Body of pancreas (tissue), 4 donors: ENCODE data around the gene AFG1L. TPM values are rescaled to one million over a fixed set of nuclear protein-coding genes. Genes with fewer than 3 reads are reported as not detected.

Experiments
- ATAC-seq: fragments of 150-250 bp; one replicate; pipeline ENCODE4 v1.9.1; 2016
- DNase-seq, 4 donors: peaks; one replicate each; pipeline ENCODE4 v3.0.0-alpha.2; 2019
- H3K27ac ChIP-seq, 4 donors: fragments of 200-600 bp; sonication (generic); 1 replicate in 3 of 4; 2 replicates in 1 of 4; pipeline versions ENCODE4 v1.5.1 to v1.6.1; 2016 to 2019; ENCODE audit warnings: mild to moderate bottlenecking in 1 of 4, mixed read lengths in 1 of 4, moderate library complexity in 1 of 4
- H3K27me3 ChIP-seq, 2 donors: fragments of 200-600 bp; sonication (generic); one replicate each; pipeline ENCODE4 v1.6.0; 2016; ENCODE audit warnings: mild to moderate bottlenecking in 1 of 2
- H3K36me3 ChIP-seq, 2 donors: fragments of 200-600 bp; sonication (generic); replicated peaks in 1 of 2; 2 replicates each; pipeline ENCODE4 v1.5.1; 2016; ENCODE audit warnings: low read depth in 2 of 2; ENCODE audit not compliant: insufficient read depth in 1 of 2
- H3K4me1 ChIP-seq: fragments of 200-600 bp; sonication (generic); one replicate; pipeline ENCODE4 v1.6.0; 2016
- H3K4me3 ChIP-seq, 2 donors: fragments of 200-600 bp; sonication (generic); 1 replicate in 1 of 2; 2 replicates in 1 of 2; pipeline ENCODE4 v1.5.1; 2016 to 2019
- H3K9me3 ChIP-seq, 3 donors: fragments of 200-600 bp; sonication (generic); 1 replicate in 2 of 3; 2 replicates in 1 of 3; pipeline ENCODE4 v1.5.1; 2016
- POLR2A ChIP-seq, 3 donors: fragments of 450-650 bp; IDR thresholded peaks; one replicate each; pipeline ENCODE4 v1.6.1; 2016; ENCODE audit warnings: antibody characterized with exemption in 3 of 3, mild to moderate bottlenecking in 2 of 3
- WGBS, 2 donors: methylation state at CpG; one replicate each; pipeline ENCODE4 v1.1.5; 2017; 5-methylcytosine and 5-hydroxymethylcytosine counted together
- intact Hi-C: fragments of 100-400 bp; cut with DNase I; formaldehyde crosslinking; loops from one replicate; pipeline ENCODE4 v1.15.1; 2023
- total RNA-seq, 2 donors: library from RNA; depleted of rRNA; stranded (reverse); fragments of >200 nt; gene quantifications; one replicate each; pipeline ENCODE4 v1.1.0, GENCODE V29; 2016
- TF ChIP-seq, protein P1 (sequence below), 7 experiments: fragments of 450-650 bp in 4 of 7; fragments of 200-600 bp in 3 of 7; sonication (generic) in 3 of 7; IDR thresholded peaks; one replicate each; pipeline ENCODE4 v1.5.1; 2016 to 2019; ENCODE audit warnings: antibody characterized with exemption in 7 of 7

The AFG1L gene
- total RNA-seq, 2 donors from 2014 or later, result 1.6 to 4.0 TPM

DNA sequence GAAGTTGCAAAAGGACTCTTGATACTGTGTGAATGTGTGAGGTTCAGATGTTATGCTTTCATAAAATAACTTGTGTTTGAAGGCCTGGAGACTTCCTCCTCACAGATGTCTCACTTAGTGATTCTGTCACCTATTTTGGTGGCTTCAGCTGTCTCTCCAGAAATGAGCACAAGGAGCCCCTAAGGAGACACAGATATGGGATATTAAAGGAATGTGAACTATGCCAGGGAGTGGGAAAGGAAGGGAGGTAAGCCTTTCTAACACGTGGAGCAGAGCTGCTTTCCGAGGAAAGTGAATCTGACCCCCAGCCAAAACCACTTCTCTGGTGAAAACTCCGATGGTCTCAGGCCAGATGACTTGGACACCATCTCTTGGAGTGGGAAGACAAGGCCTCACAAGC is 255.4 kb downstream of the AFG1L start:
- Histone ChIP-seq H3K27me3 (no peaks in the 10 kb centered on the region), H3K9me3 (no peaks in the 10 kb centered on the region), H3K4me1 (no peaks in the 10 kb centered on the region), H3K36me3 (no peaks in the 10 kb centered on the region), H3K27ac (no peak overlapping the region), H3K4me3 (no peak overlapping the region)
- ATAC-seq (no peak), DNase-seq (no peak)
- no peak for TF ChIP-seq POLR2A (IDR thresholded peaks at IDR 0.05)
- TF ChIP-seq, protein P1, sequence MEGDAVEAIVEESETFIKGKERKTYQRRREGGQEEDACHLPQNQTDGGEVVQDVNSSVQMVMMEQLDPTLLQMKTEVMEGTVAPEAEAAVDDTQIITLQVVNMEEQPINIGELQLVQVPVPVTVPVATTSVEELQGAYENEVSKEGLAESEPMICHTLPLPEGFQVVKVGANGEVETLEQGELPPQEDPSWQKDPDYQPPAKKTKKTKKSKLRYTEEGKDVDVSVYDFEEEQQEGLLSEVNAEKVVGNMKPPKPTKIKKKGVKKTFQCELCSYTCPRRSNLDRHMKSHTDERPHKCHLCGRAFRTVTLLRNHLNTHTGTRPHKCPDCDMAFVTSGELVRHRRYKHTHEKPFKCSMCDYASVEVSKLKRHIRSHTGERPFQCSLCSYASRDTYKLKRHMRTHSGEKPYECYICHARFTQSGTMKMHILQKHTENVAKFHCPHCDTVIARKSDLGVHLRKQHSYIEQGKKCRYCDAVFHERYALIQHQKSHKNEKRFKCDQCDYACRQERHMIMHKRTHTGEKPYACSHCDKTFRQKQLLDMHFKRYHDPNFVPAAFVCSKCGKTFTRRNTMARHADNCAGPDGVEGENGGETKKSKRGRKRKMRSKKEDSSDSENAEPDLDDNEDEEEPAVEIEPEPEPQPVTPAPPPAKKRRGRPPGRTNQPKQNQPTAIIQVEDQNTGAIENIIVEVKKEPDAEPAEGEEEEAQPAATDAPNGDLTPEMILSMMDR (IDR thresholded peaks at IDR 0.05), result no peak
- intact Hi-C loops, result no loop called here
- 61 to 65% methylated on average over 3 of the region's 3 CpGs for WGBS, 2 donors

- TF ChIP-seq, protein P1 (IDR thresholded peaks at IDR 0.05), result no peak
- TF ChIP-seq POLR2A (IDR thresholded peaks at IDR 0.05), result no peak
- WGBS, 2 donors, result 85 to 91% methylated on average over 7 of the region's 7 CpGs
- no peak for ATAC-seq
- intact Hi-C loops, result no loop called here
- DNase-seq, result no peak
- Histone ChIP-seq H3K27ac (no peak overlapping the region), H3K36me3 (no peaks in the 10 kb centered on the region), H3K4me3 (no peak overlapping the region), H3K27me3 (no peaks in the 10 kb centered on the region), H3K9me3 (no peaks in the 10 kb centered on the region), H3K4me1 (peaks cover 8% of the 10 kb centered on the region)
These were observed 260.7 kb downstream of the AFG1L start for GRCh38 chr6:108555399-108556052.

DNA sequence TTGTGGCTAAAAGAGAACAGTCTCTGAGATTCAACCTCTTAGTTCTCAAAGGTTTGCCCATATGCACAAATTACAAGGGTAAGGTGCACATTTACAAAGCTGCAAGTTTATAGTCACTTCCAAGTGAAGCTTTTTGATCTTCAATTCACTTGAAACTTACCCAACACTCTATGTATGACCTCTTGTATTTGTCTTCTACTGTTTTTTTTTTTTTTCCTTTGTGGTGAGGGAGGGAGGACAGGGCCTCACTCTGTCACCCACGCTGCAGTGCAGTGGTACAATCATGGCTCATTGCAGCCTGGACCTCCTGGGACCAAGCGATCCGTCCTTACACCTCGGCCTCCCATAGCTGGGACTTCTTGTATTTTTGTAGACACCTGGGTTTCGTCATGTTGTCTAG is 261.4 kb downstream of the AFG1L start:
- WGBS, 2 donors, result 90 to 97% methylated on average over 5 of the region's 5 CpGs
- DNase-seq, result no peak
- no peaks in the 10 kb centered on the region for H3K9me3 ChIP-seq
- H3K4me3 ChIP-seq, result no peak overlapping the region
- H3K27me3 ChIP-seq, result no peaks in the 10 kb centered on the region
- H3K36me3 ChIP-seq, result no peaks in the 10 kb centered on the region
- ATAC-seq, result no peak
- intact Hi-C loops, result no loop called here
- TF ChIP-seq, protein P1 (IDR thresholded peaks at IDR 0.05), result no peak
- no peak for TF ChIP-seq POLR2A (IDR thresholded peaks at IDR 0.05)
- no peak overlapping the region for H3K27ac ChIP-seq
- peaks cover 8% of the 10 kb centered on the region for H3K4me1 ChIP-seq

- intact Hi-C loops, result no loop called here
- no peaks in the 10 kb centered on the region for H3K36me3 ChIP-seq
- no peak for ATAC-seq
- H3K27me3 ChIP-seq, result no peaks in the 10 kb centered on the region
- peak overlapping the region; percentile 13 to 47 for H3K4me3 ChIP-seq
- peak overlapping the region; percentile 97 to 99 (median 99) for H3K27ac ChIP-seq
- 50% methylated on average over 16 of the region's 16 CpGs for WGBS, 2 donors
- TF ChIP-seq, protein P1 (IDR thresholded peaks at IDR 0.05), result no peak
- TF ChIP-seq POLR2A (IDR thresholded peaks at IDR 0.05), result peak in 1 of 3 donors; percentile 14
- no peak for DNase-seq
- no peaks in the 10 kb centered on the region for H3K9me3 ChIP-seq
- H3K4me1 ChIP-seq, result peaks cover 8% of the 10 kb centered on the region
These were observed 262.1 kb downstream of the AFG1L start for GRCh38 chr6:108556866-108557493.
